Parathyroid adenoma (tissue), 2 donors: ENCODE measurements around the gene APOB.

Experiments used
- H2AFZ ChIP-seq: fragments of 300-600 bp; sonication (generic); one replicate; pipeline ENCODE4 v1.7.0; 2017; ENCODE audit warnings: antibody characterized with exemption, mild to moderate bottlenecking
- H3K27ac ChIP-seq: fragments of 300-600 bp; sonication (generic); one replicate; pipeline ENCODE4 v1.7.0; 2017
- H3K27me3 ChIP-seq: fragments of 300-600 bp; sonication (generic); one replicate; pipeline ENCODE4 v1.7.0; 2017; ENCODE audit warnings: low read length; ENCODE audit not compliant: control insufficient read depth, insufficient read depth
- H3K36me3 ChIP-seq: fragments of 300-600 bp; sonication (generic); one replicate; pipeline ENCODE4 v1.7.0; 2017; ENCODE audit warnings: low read length; ENCODE audit not compliant: control insufficient read depth, insufficient read depth
- H3K4me1 ChIP-seq: fragments of 300-600 bp; sonication (generic); one replicate; pipeline ENCODE4 v1.7.0; 2017; ENCODE audit warnings: control low read depth
- H3K4me2 ChIP-seq: fragments of 300-600 bp; sonication (generic); one replicate; pipeline ENCODE4 v1.7.0; 2017; ENCODE audit warnings: low read length
- H3K4me3 ChIP-seq: fragments of 300-600 bp; sonication (generic); one replicate; pipeline ENCODE4 v1.7.0; 2017; ENCODE audit warnings: low read depth, low read length
- H3K79me2 ChIP-seq: fragments of 300-600 bp; sonication (generic); one replicate; pipeline ENCODE4 v1.7.0; 2017; ENCODE audit warnings: control low read depth
- H3K9ac ChIP-seq: fragments of 300-600 bp; sonication (generic); one replicate; pipeline ENCODE4 v1.7.0; 2017; ENCODE audit warnings: mild to moderate bottlenecking
- H3K9me3 ChIP-seq: fragments of 300-600 bp; sonication (generic); one replicate; pipeline ENCODE4 v1.7.0; 2017; ENCODE audit warnings: low read length; ENCODE audit not compliant: control insufficient read depth
- CTCF ChIP-seq: fragments of 300-600 bp; sonication (generic); IDR thresholded peaks from one replicate; pipeline ENCODE4 v1.7.0; 2017; ENCODE audit warnings: antibody characterized with exemption, mild to moderate bottlenecking
- donor health status: primary hyperparathyroidism.

The APOB gene

DNA sequence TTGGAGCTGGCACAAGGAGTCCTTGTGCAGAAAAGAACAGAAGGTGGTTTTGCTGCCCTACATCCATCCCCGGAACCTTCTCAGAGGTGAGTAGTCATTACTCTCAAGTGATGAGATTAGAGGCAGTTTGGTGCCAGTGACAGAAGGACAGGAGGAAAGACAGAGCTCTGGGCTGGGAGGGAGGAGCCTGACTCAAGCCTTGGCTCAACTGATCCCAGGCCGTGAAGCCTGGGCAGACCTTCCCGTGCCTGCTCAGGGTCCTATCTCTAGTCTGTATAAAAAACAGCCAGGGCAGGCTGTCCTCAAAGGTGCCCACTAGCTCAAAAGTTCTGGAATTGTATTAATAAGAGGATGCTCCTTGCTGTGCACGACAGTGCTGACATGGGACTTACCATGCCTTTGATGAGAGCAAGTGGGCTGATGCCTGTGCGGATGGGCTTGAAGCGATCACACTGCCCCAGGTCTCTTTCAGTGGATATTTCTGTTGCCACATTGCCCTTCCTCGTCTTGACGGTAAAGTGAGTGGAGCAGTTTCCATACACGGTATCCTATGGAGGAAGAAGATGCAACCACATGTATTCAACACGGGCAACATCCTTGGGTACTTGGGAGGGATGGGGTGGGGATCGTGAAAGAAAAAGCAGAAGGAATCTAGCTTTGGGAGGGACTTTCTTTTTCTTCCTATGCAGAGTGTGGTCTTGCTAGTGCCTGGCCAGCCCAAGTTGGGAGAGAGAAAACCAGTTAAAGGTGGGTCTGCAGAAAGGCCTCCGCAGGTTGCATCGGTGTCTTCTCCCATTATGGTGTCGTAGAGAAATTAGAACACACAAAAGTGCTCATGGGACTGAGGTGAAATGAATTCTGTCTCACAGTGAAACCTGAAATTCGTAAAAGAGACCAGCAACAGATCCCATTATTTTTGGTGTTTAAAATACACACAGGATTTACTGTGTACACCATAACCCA is 6.9 kb downstream of the APOB start:
- H2AFZ ChIP-seq, result no peak overlapping the region
- no peak overlapping the region for H3K9ac ChIP-seq
- H3K79me2 ChIP-seq, result no peaks in the 10 kb centered on the region
- H3K4me2 ChIP-seq, result no peak overlapping the region
- H3K4me1 ChIP-seq, result no peaks in the 10 kb centered on the region
- no peaks in the 10 kb centered on the region for H3K27me3 ChIP-seq
- no peaks in the 10 kb centered on the region for H3K36me3 ChIP-seq
- no peaks in the 10 kb centered on the region for H3K9me3 ChIP-seq
- no peak overlapping the region for H3K4me3 ChIP-seq
- no peak for TF ChIP-seq CTCF
- H3K27ac ChIP-seq, result no peak overlapping the region

DNA sequence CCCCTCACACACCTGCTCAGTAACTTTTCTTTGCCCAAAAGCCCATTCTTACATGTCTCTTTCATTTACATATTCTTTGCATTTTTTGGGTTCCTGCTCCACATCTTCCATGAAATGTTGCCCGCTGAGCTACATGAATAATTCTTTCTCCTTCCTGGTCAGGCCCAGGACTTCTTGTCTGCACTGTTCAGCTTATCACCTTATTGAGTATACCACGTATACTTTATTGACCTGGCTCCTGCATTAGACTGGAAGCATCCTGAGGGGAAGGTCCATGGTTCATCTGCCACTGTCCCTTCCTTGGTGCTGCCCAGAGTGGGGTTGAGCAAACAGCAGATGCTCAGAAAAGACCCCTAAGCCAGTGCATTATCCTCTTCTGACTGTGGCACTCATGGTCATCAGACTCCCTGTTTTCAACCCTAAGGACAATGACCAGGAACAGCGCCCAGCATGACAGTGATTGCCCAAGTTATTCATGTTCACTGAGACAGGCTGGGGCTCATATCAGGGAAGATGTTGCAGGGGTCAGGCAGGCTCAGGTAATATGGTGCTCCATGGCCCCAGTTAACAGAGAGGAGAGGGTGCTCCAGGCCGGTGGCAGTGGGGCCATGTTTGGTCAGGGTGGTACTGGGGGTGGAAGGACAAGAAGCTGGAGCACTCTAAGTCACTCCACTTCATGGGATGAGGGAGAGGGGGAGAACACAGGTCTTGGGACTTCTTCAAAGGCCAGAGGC is 7.7 kb downstream of the APOB start:
- Histone ChIP-seq H3K9me3 (no peaks in the 10 kb centered on the region), H3K4me2 (no peak overlapping the region), H3K79me2 (no peaks in the 10 kb centered on the region), H3K9ac (no peak overlapping the region), H2AFZ (no peak overlapping the region), H3K27me3 (no peaks in the 10 kb centered on the region), H3K4me1 (no peaks in the 10 kb centered on the region), H3K4me3 (no peak overlapping the region), H3K27ac (no peak overlapping the region), H3K36me3 (no peaks in the 10 kb centered on the region)
- no peak for TF ChIP-seq CTCF

DNA sequence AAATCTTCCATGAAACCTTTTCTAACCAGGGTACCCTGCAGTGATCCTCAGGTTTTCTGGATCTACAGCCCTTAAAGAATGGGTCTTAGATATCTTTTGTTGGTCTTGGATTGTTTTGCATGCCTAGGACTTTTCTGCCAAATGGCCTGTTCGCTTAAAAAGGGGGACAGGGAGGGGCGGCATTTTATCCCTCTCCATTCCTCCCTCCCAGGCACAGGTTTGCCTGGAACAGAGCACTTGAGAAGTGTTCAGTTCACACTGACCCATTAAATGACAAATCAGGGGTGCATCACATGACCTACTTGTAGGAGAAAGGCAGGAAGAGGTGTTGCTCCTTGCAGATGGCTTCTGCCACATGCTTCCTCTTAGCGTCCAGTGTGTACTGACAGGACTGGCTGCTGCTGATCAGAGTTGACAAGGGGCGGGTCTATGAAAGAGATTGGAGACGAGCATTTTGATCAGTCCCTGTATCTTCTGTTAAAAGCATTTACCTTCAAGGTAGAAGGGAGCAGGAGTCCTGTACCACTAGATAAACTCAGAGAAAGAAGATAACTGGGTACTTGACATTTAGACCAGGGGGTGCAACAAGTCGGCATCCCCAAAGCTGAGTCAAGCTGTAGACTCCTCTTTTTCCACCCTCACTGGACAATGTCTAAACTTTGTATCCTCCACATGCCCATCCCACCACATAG is 8.4 kb downstream of the APOB start:
- Histone ChIP-seq H3K27ac (no peak overlapping the region), H3K4me1 (no peaks in the 10 kb centered on the region), H3K27me3 (no peaks in the 10 kb centered on the region), H3K4me2 (no peak overlapping the region), H3K36me3 (no peaks in the 10 kb centered on the region), H3K4me3 (no peak overlapping the region), H2AFZ (no peak overlapping the region), H3K9me3 (no peaks in the 10 kb centered on the region), H3K79me2 (no peaks in the 10 kb centered on the region), H3K9ac (no peak overlapping the region)
- no peak for TF ChIP-seq CTCF

GRCh38 chr2:21034972-21035279 is 8.9 kb downstream of the APOB start:
- no peak overlapping the region for H2AFZ ChIP-seq
- H3K79me2 ChIP-seq, result no peaks in the 10 kb centered on the region
- H3K9ac ChIP-seq, result no peak overlapping the region
- no peak overlapping the region for H3K4me2 ChIP-seq
- no peaks in the 10 kb centered on the region for H3K9me3 ChIP-seq
- H3K27me3 ChIP-seq, result no peaks in the 10 kb centered on the region
- no peak overlapping the region for H3K27ac ChIP-seq
- H3K36me3 ChIP-seq, result no peaks in the 10 kb centered on the region
- no peak overlapping the region for H3K4me3 ChIP-seq
- no peak for TF ChIP-seq CTCF
- no peaks in the 10 kb centered on the region for H3K4me1 ChIP-seq
